Natural killer cell (primary cell): Measurements from ENCODE around the gene SCCPDH. TPM values are rescaled to one million over a fixed set of nuclear protein-coding genes. Genes with fewer than 3 reads are reported as not detected.
"Not testable (repeated sequence)": the region's sequence is repeated elsewhere in the genome, so short reads cannot be mapped to it uniquely, and the experiment has no call there.

Source experiments
- ATAC-seq, 3 donors: fragments of 150-1000 bp in 2 of 3; fragments of 200-7000 bp in 1 of 3; cut with Tn5 transposase; 1 replicate in 1 of 3; 2 replicates in 2 of 3; pipeline ENCODE4 v1.10.0; 2021; ENCODE audit warnings: mild to moderate bottlenecking in 2 of 3, moderate library complexity in 2 of 3
- DNase-seq, 2 donors: peaks; one replicate each; pipeline versions ENCODE4 v3.0.0 to v3.0.0-alpha.2; 2013 to 2021; ENCODE audit warnings: mixed read lengths in 1 of 2
- H3K27ac ChIP-seq: one replicate; pipeline ENCODE4 v1.5.1; 2013; ENCODE audit warnings: mild to moderate bottlenecking, low read length
- H3K27me3 ChIP-seq: one replicate; pipeline ENCODE4 v1.6.1; 2013; ENCODE audit warnings: low read length; ENCODE audit not compliant: control insufficient read depth, insufficient read depth
- H3K36me3 ChIP-seq: one replicate; pipeline ENCODE4 v1.6.1; 2013; ENCODE audit warnings: low read length; ENCODE audit not compliant: control insufficient read depth, insufficient read depth
- H3K4me1 ChIP-seq: one replicate; pipeline ENCODE4 v1.6.1; 2013; ENCODE audit warnings: low read length; ENCODE audit not compliant: control insufficient read depth, insufficient read depth
- H3K4me3 ChIP-seq: one replicate; pipeline ENCODE4 v1.5.1; 2013; ENCODE audit warnings: low read length
- H3K9me3 ChIP-seq: one replicate; pipeline ENCODE4 v1.6.1; 2013; ENCODE audit warnings: low read length; ENCODE audit not compliant: control insufficient read depth, insufficient read depth
- H3K27ac Mint-ChIP-seq, 2 donors: one replicate each; pipeline ENCODE4 v1.8.0; 2022; ENCODE audit warnings: mild to moderate bottlenecking in 2 of 2, mixed read lengths in 2 of 2, moderate library complexity in 1 of 2
- H3K27me3 Mint-ChIP-seq, 2 donors: one replicate each; pipeline ENCODE4 v1.8.0; 2022; ENCODE audit warnings: low read depth in 2 of 2, mixed read lengths in 2 of 2
- H3K36me3 Mint-ChIP-seq: one replicate; pipeline ENCODE4 v1.8.0; 2022; ENCODE audit warnings: mixed read lengths
- H3K4me1 Mint-ChIP-seq, 2 donors: one replicate each; pipeline ENCODE4 v1.8.0; 2022; ENCODE audit warnings: mixed read lengths in 2 of 2
- H3K4me3 Mint-ChIP-seq: one replicate; pipeline ENCODE4 v1.8.0; 2022; ENCODE audit warnings: mild to moderate bottlenecking, moderate library complexity, mixed read lengths
- H3K9me3 Mint-ChIP-seq, 2 donors: one replicate each; pipeline ENCODE4 v1.8.0; 2022; ENCODE audit warnings: mixed read lengths in 2 of 2
- CTCF ChIP-seq: fragments of 200-600 bp; IDR thresholded peaks from one replicate; pipeline ENCODE4 v1.8.0; 2022; ENCODE audit warnings: antibody characterized with exemption
- WGBS: methylation state at CpG from one replicate; pipeline ENCODE4 v1.1.7; 2013; ENCODE audit warnings: missing lambda C conversion rate; ENCODE audit not compliant: insufficient coverage; 5-methylcytosine and 5-hydroxymethylcytosine counted together
- intact Hi-C: fragments of 100-400 bp; cut with micrococcal nuclease; formaldehyde crosslinking; loops from one replicate; pipeline ENCODE4 v1.14.2; 2022
- total RNA-seq, 4 donors: library from RNA; stranded (reverse); fragments of 120-200 nt in 1 of 4; gene quantifications; one replicate each; pipeline versions ENCODE4 v1.2.3 to v1.2.4, GENCODE V29; 2013 to 2022

SCCPDH gene
- total RNA-seq, 3 donors from 2014 or later (not counting 1 experiment from before 2014, with no cell fraction given) = 5.3 to 24.8 (median 9.2) TPM

GRCh38 chr1:246719361-246719760 is 4.8 kb upstream of the SCCPDH start:
- not testable (repeated sequence) for H3K9me3 ChIP-seq, H3K4me1 Mint-ChIP-seq, ATAC-seq

GRCh38 chr1:246720814-246721213 is 3.4 kb upstream of the SCCPDH start:
- H3K27me3 ChIP-seq, ATAC-seq, H3K27ac ChIP-seq, DNase-seq, H3K4me3 Mint-ChIP-seq, H3K36me3 Mint-ChIP-seq, intact Hi-C loops, H3K9me3 Mint-ChIP-seq, H3K4me3 ChIP-seq, H3K27ac Mint-ChIP-seq, H3K36me3 ChIP-seq, H3K9me3 ChIP-seq: not testable (repeated sequence)
- peaks cover 8 to 13% of the 10 kb centered on the region in 2 donors for H3K27me3 Mint-ChIP-seq
- peaks cover 13 to 15% of the 10 kb centered on the region in 2 donors for H3K4me1 Mint-ChIP-seq
- H3K4me1 ChIP-seq = peaks cover 11% of the 10 kb centered on the region
- 94% methylated on average over 4 of the region's 7 CpGs for WGBS

More at GRCh38 chr1:246719361-246719760, 4.8 kb upstream of the SCCPDH start:
- peaks cover 8 to 13% of the 10 kb centered on the region in 2 donors for H3K27me3 Mint-ChIP-seq
- H3K36me3 ChIP-seq, H3K9me3 Mint-ChIP-seq, DNase-seq, H3K36me3 Mint-ChIP-seq, H3K4me3 ChIP-seq, intact Hi-C loops, H3K4me3 Mint-ChIP-seq, H3K27me3 ChIP-seq, H3K27ac Mint-ChIP-seq, H3K4me1 ChIP-seq, H3K27ac ChIP-seq: not testable (repeated sequence)
- no CpG with 5 or more reads among the region's 2 CpGs for WGBS

- no peak overlapping the region for H3K27ac ChIP-seq
- H3K4me3 ChIP-seq = no peak overlapping the region
- peak overlapping the region; percentile 95 for H3K4me3 Mint-ChIP-seq
- WGBS = 88% methylated on average over 3 of the region's 4 CpGs
- H3K36me3 Mint-ChIP-seq = peaks cover 6% of the 10 kb centered on the region
- no peak for ATAC-seq
- peaks cover 11% of the 10 kb centered on the region for H3K4me1 ChIP-seq
- no peak for DNase-seq
- TF ChIP-seq CTCF = no peak
- no peak overlapping the region for H3K27ac Mint-ChIP-seq
- intact Hi-C loops = no loop called here
- H3K4me1 Mint-ChIP-seq = peaks cover 13 to 15% of the 10 kb centered on the region in 2 donors
- peaks cover 0 to 3% of the 10 kb centered on the region in 2 donors for H3K9me3 Mint-ChIP-seq
- H3K36me3 ChIP-seq = no peaks in the 10 kb centered on the region
- no peaks in the 10 kb centered on the region for H3K27me3 ChIP-seq
- peaks cover 4 to 13% of the 10 kb centered on the region in 2 donors for H3K27me3 Mint-ChIP-seq
- peaks cover 2% of the 10 kb centered on the region for H3K9me3 ChIP-seq
Observed at GRCh38 chr1:246722720-246723119, 1.5 kb upstream of the SCCPDH start.

- peak overlapping the region in 1 of 2 donors; percentile 61 for H3K27ac Mint-ChIP-seq
- DNase-seq (peak in 1 of 2 donors; percentile 11), ATAC-seq (peak in 1 of 3 donors; percentile 45)
- Histone ChIP-seq H3K27me3 (no peaks in the 10 kb centered on the region), H3K9me3 (peaks cover 6% of the 10 kb centered on the region), H3K36me3 (no peaks in the 10 kb centered on the region), H3K27ac (no peak overlapping the region), H3K4me1 (peaks cover 11% of the 10 kb centered on the region), H3K4me3 (peak overlapping the region; percentile 62)
- TF ChIP-seq CTCF = no peak
- H3K9me3 Mint-ChIP-seq = peaks cover 7 to 10% of the 10 kb centered on the region in 2 donors
- peaks cover 4 to 6% of the 10 kb centered on the region in 2 donors for H3K27me3 Mint-ChIP-seq
- peaks cover 13 to 15% of the 10 kb centered on the region in 2 donors for H3K4me1 Mint-ChIP-seq
- intact Hi-C loops = no loop called here
- H3K36me3 Mint-ChIP-seq = peaks cover 25% of the 10 kb centered on the region
- WGBS = 7% methylated on average over 10 of the region's 13 CpGs
- peak overlapping the region; percentile 89 for H3K4me3 Mint-ChIP-seq
Observed at GRCh38 chr1:246724731-246725095, 504 bp downstream of the SCCPDH start.
